ENCODE results near the gene PILRA.

DNA sequence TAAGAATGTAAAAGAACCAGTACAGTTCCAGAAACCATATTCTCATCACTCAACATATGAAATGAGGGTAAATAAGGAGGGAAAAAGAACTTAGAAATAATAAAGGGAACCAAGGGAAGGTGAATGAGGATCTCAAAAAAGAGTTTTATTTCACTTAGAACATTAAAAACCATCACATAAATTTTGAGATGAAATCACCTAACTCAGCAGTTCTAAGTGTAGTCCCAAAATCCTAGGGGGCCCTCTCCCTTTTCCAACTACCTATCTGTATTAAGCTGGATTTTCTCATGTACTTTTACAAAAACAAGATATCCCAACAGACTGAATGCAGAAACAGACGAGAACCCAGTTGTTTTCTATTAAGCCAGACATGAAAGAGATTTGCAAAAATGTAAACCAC is 52.1 kb downstream of the PILRA start:
- TF ChIP-seq EZH2phosphoT487 (IDR thresholded peaks at IDR 0.05; ENCODE audit: low read depth, severe bottlenecking, unreplicated experiment), result no peak
- TF ChIP-seq, protein P1, sequence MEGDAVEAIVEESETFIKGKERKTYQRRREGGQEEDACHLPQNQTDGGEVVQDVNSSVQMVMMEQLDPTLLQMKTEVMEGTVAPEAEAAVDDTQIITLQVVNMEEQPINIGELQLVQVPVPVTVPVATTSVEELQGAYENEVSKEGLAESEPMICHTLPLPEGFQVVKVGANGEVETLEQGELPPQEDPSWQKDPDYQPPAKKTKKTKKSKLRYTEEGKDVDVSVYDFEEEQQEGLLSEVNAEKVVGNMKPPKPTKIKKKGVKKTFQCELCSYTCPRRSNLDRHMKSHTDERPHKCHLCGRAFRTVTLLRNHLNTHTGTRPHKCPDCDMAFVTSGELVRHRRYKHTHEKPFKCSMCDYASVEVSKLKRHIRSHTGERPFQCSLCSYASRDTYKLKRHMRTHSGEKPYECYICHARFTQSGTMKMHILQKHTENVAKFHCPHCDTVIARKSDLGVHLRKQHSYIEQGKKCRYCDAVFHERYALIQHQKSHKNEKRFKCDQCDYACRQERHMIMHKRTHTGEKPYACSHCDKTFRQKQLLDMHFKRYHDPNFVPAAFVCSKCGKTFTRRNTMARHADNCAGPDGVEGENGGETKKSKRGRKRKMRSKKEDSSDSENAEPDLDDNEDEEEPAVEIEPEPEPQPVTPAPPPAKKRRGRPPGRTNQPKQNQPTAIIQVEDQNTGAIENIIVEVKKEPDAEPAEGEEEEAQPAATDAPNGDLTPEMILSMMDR (IDR thresholded peaks at IDR 0.05; ENCODE audit: poor library complexity), result no peak
- TF ChIP-seq EZH2 (IDR thresholded peaks at IDR 0.05; ENCODE audit: borderline replicate concordance), result no peak

Data from hepatocyte (in vitro differentiated cells).